Left colon (tissue), 2 donors: ENCODE data around the gene SIGLEC6. TPM values are rescaled to one million over a fixed set of nuclear protein-coding genes. Genes with fewer than 3 reads are reported as not detected.
"Not testable (repeated sequence)": the region's sequence is repeated elsewhere in the genome, so short reads cannot be mapped to it uniquely, and the experiment has no call there.

Experiments
- ATAC-seq: fragments of 200-7000 bp; cut with Tn5 transposase; one replicate; pipeline ENCODE4 v1.9.1; 2020; ENCODE audit warnings: mild to moderate bottlenecking, moderate library complexity
- DNase-seq, 2 donors: peaks; one replicate each; pipeline ENCODE4 v3.0.0-alpha.2; 2020
- intact Hi-C, 2 donors: fragments of 100-400 bp; cut with DNase I in 1 of 2; cut with micrococcal nuclease in 1 of 2; formaldehyde crosslinking; loops; one replicate each; pipeline versions ENCODE4 v1.11.2 to v1.14.0; 2022; cut with DNase I, micrococcal nuclease
- total RNA-seq, 2 donors: library from RNA; stranded (reverse); fragmentation: NEBNext Ultra II Directional; extraction: Animal tissue kit (Norgen Biotek cat#: 25700); gene quantifications; one replicate each; pipeline ENCODE4 v1.2.1, GENCODE V29; 2021
- donor health status: DM: no; HTN: no; CAD: no.
- donor health status: DM: yes; HTN: yes; CAD: no.

SIGLEC6 gene
- total RNA-seq, 2 donors from 2014 or later = 0.85 to 2.7 TPM

- intact Hi-C loops = no loop called here
- ATAC-seq = no peak
- DNase-seq = no peak
Measured at GRCh38 chr19:51521357-51521756, 10.1 kb downstream of the SIGLEC6 start.

DNA sequence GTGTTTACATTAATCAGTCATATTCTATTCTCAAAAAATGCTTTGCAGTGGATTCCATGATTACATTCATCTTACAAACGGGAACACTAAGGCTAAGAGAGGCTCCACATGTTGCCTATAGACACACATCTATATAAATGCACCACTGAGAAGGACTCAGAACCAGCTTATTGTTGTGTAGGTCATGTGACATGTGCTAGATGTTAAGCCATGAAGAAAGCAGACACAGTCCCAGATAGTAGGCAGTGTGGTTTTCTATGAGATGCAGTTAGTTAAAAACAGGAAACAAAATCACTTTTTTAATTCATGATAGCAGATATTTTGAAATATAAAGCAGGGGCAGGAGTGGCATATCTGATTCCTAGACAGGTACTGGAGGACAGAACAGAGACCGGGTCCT is 10.7 kb downstream of the SIGLEC6 start:
- ATAC-seq (no peak), DNase-seq (no peak)
- intact Hi-C loops = no loop called here

GRCh38 chr19:51514866-51515481 is 16.5 kb downstream of the SIGLEC6 start:
- ATAC-seq = peak; percentile 45
- no peak for DNase-seq
- intact Hi-C loops = no loop called here

DNA sequence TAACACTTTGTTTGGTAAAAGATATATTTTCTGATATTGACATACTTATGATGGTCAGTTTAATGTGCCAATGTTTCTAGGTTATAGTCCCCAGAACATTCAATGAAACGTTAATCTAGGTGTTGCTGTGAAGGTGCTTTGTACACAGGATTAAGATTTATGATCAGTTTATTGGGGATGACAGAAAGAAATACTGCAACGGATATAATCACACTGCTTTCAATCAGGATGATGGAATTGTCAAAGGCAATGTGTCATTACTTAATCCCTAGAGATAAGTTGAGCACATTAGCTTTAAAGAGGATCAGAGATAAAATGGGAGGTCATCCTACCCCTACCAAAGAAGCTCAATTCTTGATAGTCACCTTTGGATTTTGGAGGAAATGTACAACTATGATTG is 17.5 kb downstream of the SIGLEC6 start:
- DNase-seq = no peak
- intact Hi-C loops = no loop called here
- ATAC-seq = no peak

GRCh38 chr19:51511353-51511752 is 20.1 kb downstream of the SIGLEC6 start:
- DNase-seq (no peak), ATAC-seq (no peak)
- intact Hi-C loops = no loop called here

GRCh38 chr19:51509823-51510660 is 21.4 kb downstream of the SIGLEC6 start:
- intact Hi-C loops = no loop called here
- ATAC-seq (no peak), DNase-seq (no peak)

- ATAC-seq = no peak
- intact Hi-C loops = no loop called here
- no peak for DNase-seq
Measured at GRCh38 chr19:51508059-51508733, 23.3 kb downstream of the SIGLEC6 start.

- intact Hi-C loops = no loop called here
- ATAC-seq (no peak), DNase-seq (no peak)
Measured at GRCh38 chr19:51507640-51508058, 23.8 kb downstream of the SIGLEC6 start.

DNA sequence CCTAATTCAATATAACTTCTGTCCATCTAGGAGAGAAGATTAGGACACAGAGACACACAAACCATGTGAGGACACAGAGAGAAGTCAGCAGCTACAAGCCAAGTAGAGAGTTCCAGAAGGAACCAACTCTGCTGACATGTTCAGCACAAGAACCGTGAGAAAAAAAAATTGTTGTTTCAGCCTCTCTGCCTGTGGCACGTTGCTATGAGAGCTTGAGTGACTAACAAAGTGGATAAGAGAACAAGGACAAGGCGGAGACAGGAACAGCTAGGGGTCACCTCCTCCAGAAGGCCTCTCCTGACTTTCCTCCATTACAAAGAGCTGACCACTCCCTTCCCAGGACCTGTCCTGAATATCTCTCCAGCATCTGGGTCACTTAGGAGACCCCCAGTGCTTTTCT is 24.3 kb downstream of the SIGLEC6 start:
- no peak for DNase-seq
- no peak for ATAC-seq
- intact Hi-C loops = no loop called here

GRCh38 chr19:51505904-51506303 is 25.6 kb downstream of the SIGLEC6 start:
- ATAC-seq (no peak), DNase-seq (no peak)
- intact Hi-C loops = no loop called here

- ATAC-seq (no peak), DNase-seq (no peak)
- intact Hi-C loops = no loop called here
Measured at GRCh38 chr19:51503896-51504295, 27.6 kb downstream of the SIGLEC6 start.

DNA sequence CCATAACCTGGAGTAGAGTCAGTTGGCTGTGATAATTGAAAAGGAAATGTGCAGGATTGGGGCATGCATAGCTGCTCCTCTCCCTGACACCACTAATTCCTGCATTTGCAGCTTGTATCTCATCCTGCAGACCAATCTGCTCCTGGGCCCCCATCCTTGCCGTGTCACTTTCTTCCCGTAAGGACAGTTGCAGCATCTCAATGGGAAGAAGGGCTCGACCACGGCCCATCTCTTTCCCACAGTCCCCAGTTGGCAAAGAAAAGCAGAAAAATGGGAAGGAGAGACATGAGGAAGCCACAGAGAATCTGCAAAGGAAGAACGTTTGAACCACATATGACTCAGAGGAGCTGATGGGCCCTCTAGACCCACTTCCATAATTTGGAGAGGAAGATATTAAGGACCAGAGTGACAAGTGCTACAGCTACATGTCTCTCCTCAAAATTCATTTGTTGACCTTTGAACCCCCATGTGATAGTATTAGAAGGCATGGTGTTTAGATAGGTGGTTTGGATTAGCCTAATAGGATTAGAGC is 28.1 kb downstream of the SIGLEC6 start:
- DNase-seq (no peak), ATAC-seq (no peak)
- intact Hi-C loops = no loop called here

DNA sequence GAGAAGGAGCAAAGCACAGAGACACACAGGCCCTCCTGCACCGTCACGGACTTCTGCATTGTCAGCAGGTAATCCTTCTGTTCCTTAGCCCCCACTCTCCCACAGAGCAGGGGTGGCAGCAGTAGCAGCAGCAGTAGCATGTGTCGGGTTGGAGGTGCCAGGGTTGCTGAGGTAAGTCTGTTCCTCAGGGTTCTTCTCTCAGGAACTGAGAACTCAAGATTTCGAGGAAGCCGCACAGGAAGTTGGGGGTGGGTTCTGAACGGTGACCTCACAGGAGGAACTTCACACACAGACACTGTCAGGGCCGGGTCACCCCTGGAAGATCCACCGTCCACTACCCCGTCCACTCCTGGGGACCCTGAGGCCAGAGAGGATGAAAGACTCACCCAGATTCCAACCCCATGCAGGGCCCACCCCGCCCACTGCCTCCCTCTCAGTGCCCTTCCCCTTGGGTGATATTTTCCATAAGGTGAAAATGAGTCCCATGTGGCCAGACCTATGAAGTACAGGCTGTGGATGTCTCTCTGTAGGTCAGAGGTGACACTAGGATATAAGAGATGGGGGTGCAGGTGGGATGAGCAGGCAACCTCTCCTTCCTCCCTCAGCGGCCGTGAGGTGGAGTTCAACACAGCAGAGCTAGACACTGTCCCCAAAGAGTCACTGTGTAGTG is 29.7 kb downstream of the SIGLEC6 start, which contains the start of gene SIGLEC12:
TSS of gene SIGLEC12 (minus strand) at position 207 of the 670 bp plus-strand sequence. CDS start at position 140, 67 bp downstream.
- DNase-seq (peak in 1 of 2 donors; percentile 21), ATAC-seq (no peak)
- intact Hi-C loops = no loop called here

GRCh38 chr19:51500931-51501330 is 30.5 kb downstream of the SIGLEC6 start:
- ATAC-seq, intact Hi-C loops, DNase-seq: not testable (repeated sequence)

DNA sequence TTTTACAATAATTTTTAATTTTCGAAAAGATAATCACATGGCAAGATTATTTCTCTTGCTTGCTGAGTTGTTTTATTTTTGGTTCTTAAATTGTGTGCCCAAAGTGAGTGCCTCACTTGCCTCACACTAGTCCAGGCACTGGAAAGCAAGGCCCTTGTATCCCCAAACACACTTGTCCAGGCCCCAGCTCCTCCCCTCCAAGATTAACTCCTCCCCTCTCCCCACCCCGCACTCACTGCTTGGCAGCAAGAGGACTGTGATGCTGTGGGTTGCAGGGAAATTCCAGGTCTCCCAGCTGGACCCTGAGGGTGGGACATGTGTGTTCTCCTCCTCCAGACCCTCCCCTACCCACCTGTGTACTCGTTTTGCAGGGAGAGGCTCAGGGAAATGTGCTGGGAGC is 33.8 kb downstream of the SIGLEC6 start:
- no peak for ATAC-seq
- intact Hi-C loops = no loop called here
- no peak for DNase-seq

DNA sequence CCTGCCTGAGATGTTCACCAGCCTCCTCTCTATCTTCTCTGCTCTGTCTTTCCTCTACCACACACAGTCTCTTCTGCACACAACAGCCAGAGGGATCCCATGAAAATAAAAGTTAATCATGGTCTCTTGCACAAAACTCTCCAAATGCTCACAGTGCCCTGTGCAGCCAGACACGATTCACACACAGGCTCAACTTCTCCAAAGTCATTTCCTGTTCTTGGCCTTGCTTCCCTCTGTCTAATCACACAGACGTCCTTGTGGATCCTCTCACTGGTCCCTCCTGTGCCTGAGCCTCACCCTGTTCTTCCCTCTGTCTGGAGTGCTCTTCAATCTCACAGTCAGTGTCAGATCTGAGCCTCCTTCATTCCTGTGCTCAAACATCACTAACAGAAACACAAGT is 37.7 kb downstream of the SIGLEC6 start:
- intact Hi-C loops = no loop called here
- ATAC-seq (no peak), DNase-seq (no peak)

- DNase-seq (no peak), ATAC-seq (no peak)
- intact Hi-C loops = no loop called here
Measured at GRCh38 chr19:51491586-51491985, 39.9 kb downstream of the SIGLEC6 start.

- ATAC-seq (no peak), DNase-seq (no peak)
- intact Hi-C loops = no loop called here
Measured at GRCh38 chr19:51490676-51491075, 40.8 kb downstream of the SIGLEC6 start.

DNA sequence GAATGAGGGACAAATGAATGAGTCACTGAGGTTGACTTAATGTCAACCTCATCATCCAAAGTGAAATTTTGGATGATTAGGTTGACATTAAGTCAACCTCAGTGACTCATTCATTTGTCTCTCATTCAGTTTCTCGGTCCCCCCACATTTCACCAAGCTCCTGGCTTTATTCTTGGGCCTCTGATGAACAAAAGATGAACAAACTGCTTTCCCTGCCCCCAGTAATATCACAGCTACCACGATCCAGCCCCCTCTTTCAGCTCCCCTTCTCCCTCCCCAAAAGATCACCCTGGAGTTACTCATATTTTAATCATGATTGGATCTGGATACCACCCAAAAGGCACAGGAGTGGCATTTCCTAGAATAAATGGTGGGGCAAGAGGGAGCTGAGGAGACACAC is 42.4 kb downstream of the SIGLEC6 start:
- intact Hi-C loops = no loop called here
- DNase-seq = no peak
- ATAC-seq = no peak
